ENCODE data around the gene CPXM2.

DNA sequence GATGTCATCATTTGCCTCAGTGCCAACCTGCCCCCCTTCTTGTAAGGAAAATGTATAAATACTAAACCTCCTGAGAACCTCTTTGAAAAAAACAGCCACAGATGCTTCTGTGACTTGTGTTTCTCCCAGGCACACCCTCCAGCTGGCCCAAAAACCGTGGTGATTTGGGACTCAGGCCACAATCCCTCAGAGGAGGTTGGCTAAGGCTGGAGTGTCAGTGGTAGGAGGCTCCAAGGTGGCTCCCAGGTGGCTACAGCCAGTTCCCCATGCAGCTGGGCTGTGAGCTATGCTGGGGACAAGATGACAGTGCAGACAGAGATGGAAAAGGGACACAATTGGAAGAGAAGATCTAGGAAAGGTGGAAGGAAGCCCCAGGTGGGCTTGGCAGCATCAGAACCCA is 104.7 kb downstream of the CPXM2 start:
- TF ChIP-seq, protein P1, sequence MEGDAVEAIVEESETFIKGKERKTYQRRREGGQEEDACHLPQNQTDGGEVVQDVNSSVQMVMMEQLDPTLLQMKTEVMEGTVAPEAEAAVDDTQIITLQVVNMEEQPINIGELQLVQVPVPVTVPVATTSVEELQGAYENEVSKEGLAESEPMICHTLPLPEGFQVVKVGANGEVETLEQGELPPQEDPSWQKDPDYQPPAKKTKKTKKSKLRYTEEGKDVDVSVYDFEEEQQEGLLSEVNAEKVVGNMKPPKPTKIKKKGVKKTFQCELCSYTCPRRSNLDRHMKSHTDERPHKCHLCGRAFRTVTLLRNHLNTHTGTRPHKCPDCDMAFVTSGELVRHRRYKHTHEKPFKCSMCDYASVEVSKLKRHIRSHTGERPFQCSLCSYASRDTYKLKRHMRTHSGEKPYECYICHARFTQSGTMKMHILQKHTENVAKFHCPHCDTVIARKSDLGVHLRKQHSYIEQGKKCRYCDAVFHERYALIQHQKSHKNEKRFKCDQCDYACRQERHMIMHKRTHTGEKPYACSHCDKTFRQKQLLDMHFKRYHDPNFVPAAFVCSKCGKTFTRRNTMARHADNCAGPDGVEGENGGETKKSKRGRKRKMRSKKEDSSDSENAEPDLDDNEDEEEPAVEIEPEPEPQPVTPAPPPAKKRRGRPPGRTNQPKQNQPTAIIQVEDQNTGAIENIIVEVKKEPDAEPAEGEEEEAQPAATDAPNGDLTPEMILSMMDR (IDR thresholded peaks at IDR 0.05), result no peak
- TF ChIP-seq EP300 (IDR thresholded peaks at IDR 0.05), result no peak
- TF ChIP-seq POLR2A (IDR thresholded peaks at IDR 0.05), result no peak
- no peak for TF ChIP-seq POLR2AphosphoS5 (IDR thresholded peaks at IDR 0.05)
